Activated CD8-positive, alpha-beta memory T cell treated with anti-CD3 and anti-CD28 coated beads for 36 hours (primary cell): Measurements from ENCODE around the gene MADD. TPM values are rescaled to one million over a fixed set of nuclear protein-coding genes. Genes with fewer than 3 reads are reported as not detected.

Experiments
- CTCF ChIA-PET: fragments of 350-600 bp; sonication (Branson Sonifier 250); formaldehyde crosslinking; loops from one replicate; lab custom pipeline; 2021; ENCODE audit warnings: antibody characterized with exemption; lab: Charles Lee
- POLR2A ChIA-PET: fragments of 350-600 bp; sonication (Branson Sonifier 250); formaldehyde crosslinking; loops from one replicate; lab custom pipeline; 2021; ENCODE audit warnings: antibody characterized with exemption; lab: Charles Lee
- total RNA-seq, 2 experiments: library from RNA; stranded (reverse); gene quantifications; one replicate each; pipeline ENCODE4 v1.2.3, GENCODE V29; 2021

The MADD gene
- 10 to 100 TPM; 56.1 to 58.1 TPM for total RNA-seq

DNA sequence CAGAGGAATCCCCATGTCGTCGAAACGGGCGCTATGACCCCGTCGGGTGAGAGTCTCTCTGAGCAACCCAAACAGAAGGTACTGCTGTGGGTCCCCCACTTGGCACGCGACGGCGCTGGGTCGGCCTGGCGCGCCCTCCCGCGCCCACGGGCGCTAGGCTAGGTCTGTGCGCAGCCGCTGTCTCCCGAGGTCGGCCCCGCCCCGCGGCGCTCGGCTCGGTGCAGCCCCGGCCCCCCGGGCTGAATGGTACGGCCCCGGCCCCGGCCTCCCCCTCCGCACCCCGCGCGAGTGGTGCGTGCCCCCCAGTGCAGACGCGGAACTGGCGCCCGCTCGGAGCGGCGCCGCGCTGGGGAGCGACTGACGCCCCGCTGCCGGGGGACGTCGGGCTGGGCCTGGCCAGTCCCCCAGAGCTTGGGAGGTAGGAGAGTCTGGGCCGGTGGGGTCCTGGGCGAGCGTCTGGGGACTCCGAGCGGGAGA is at the start of gene MADD:
TSS of gene MADD (plus strand) at position 305 of the 477 bp plus-strand sequence.
- POLR2A ChIA-PET, result interaction anchor here (0.6 kb wide), 1 partner anchor 11 kb away, joined by 3 read pairs; no protein-coding TSS in a partner anchor
- CTCF ChIA-PET, result interaction anchor here (0.6 to 1.4 kb wide), 2 partner anchors 157 to 653 kb away, joined by 3 read pairs; partner anchors contain the start of genes ATG13, HARBI1 and PSMC3

DNA sequence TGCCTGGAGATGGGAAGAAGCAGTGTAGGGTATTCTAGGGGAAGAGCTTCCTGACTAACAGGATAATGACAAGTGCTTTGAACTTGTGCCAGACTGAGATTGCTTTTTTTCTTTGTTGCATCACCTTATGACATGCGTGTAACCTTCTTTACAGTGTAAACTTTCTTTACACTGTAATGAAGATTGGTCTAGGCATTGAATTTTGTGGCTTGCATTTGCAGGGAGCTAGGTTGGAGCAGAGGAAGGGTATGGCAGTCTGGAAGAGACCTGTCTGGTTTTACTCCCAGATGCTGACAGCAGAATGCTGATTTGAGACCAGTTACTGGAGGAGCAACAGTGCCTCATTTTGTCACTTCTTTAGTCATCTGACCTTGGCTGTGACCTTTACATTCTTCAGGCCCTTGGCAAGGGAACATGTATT is 49.5 kb upstream of the MADD start:
- ChIA-PET CTCF (interaction anchor here (0.5 to 2.4 kb wide), 4 partner anchors 15 to 287 kb away, joined by 3 to 8 read pairs (median 4); no protein-coding TSS in a partner anchor), POLR2A (interaction anchor here (0.5 to 1.1 kb wide), 3 partner anchors 10 to 180 kb away, joined by 3 to 6 read pairs (median 3); no protein-coding TSS in a partner anchor)

- CTCF ChIA-PET, result interaction anchor here (0.5 kb wide), 1 partner anchor 631 kb away, joined by 3 read pairs; no protein-coding TSS in a partner anchor
- POLR2A ChIA-PET, result interaction anchor here (0.6 kb wide), 1 partner anchor 149 kb away, joined by 6 read pairs; no protein-coding TSS in a partner anchor
Observed at GRCh38 chr11:47222696-47223095, 47.2 kb upstream of the MADD start.

- CTCF ChIA-PET, result interaction anchor here (0.5 to 1.2 kb wide), 3 partner anchors 44 to 591 kb away, joined by 3 to 4 read pairs (median 4); no protein-coding TSS in a partner anchor
- POLR2A ChIA-PET, result interaction anchor here (0.7 kb wide), 1 partner anchor 11 kb away, joined by 3 read pairs; no protein-coding TSS in a partner anchor
Observed at GRCh38 chr11:47225552-47226400, 44.2 kb upstream of the MADD start.

DNA sequence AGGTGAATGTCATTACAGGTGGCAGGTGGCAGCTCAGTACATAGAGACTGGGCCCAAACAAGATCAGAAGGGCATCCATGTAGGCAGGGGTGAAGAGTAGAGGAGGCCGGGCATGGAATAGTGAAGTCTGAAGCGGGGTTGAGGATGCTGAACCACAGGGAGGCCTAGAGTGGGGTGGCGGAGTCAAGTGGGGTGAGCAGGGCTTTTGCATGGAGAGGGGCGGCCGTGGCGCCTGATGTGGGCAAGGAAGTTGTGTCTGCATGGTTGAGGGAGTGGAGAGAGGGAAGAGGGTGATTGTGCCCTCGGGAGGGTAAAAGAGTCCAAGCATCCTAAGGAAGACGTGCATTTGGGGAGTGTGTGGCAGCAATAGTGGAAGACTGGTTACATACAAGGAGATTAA is 40.8 kb upstream of the MADD start:
- ChIA-PET POLR2A (interaction anchor here (0.7 kb wide), 1 partner anchor 49 kb away, joined by 3 read pairs; no protein-coding TSS in a partner anchor), CTCF (no interaction called here)

DNA sequence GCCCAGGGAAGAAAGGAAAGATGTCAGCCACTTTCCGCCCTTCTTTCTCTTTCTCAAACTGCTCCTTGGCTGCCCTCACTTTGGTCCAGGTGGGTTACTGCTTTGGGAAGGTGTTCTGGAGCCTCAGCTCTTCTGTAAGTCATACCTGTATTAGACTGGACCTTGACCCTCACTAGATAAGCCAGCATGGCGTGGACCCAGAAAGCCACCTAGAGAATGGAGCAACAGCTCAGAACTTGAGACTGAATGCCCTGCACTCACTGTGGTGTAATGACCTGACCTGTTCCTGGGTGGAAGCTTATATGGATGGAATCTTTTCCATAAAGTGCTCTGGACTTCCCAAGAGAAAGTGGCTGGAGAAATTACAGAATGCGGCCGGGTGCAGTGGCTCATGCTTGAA is 36.9 kb upstream of the MADD start:
- ChIA-PET CTCF (interaction anchor here (0.8 to 1.6 kb wide), 3 partner anchors 9 to 40 kb away, joined by 3 to 4 read pairs (median 3); no protein-coding TSS in a partner anchor), POLR2A (interaction anchor here (0.5 to 0.9 kb wide), 3 partner anchors 9 to 25 kb away, joined by 3 to 4 read pairs (median 3); no protein-coding TSS in a partner anchor)

GRCh38 chr11:47233989-47234668 is 35.8 kb upstream of the MADD start:
- ChIA-PET CTCF (interaction anchor here (0.9 to 1.6 kb wide), 4 partner anchors 8 to 25 kb away, joined by 3 to 5 read pairs (median 4); no protein-coding TSS in a partner anchor), POLR2A (interaction anchor here (0.8 to 1.0 kb wide), 2 partner anchors 21 to 317 kb away, joined by 3 to 4 read pairs; no protein-coding TSS in a partner anchor)

GRCh38 chr11:47234669-47235100 is 35.2 kb upstream of the MADD start:
- ChIA-PET POLR2A (interaction anchor here (1.2 kb wide), 1 partner anchor 21 kb away, joined by 3 read pairs; no protein-coding TSS in a partner anchor), CTCF (interaction anchor here (0.9 to 1.6 kb wide), 3 partner anchors 11 to 24 kb away, joined by 3 to 5 read pairs (median 4); no protein-coding TSS in a partner anchor)

DNA sequence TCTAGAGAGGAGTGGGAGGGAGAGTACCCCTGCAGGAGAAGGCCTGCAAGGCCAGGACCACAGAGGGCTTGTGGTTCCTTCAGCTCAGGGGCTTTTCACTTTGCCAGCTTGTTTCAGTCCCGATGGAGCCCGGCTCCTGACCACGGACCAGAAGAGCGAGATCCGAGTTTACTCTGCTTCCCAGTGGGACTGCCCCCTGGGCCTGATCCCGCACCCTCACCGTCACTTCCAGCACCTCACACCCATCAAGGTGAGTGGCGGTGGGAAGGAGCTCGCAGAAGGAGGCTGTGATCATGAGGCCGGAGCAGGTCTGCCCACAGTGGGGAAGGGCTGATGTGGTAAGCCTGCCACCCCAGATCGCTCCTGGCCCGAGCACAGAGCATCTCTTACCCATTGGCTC is 34.8 kb upstream of the MADD start:
- ChIA-PET CTCF (interaction anchor here (0.6 to 1.6 kb wide), 4 partner anchors 11 to 45 kb away, joined by 3 to 5 read pairs (median 4); no protein-coding TSS in a partner anchor), POLR2A (interaction anchor here (1.2 kb wide), 2 partner anchors 13 to 21 kb away, joined by 3 read pairs; partner anchors contain the start of gene ACP2)

DNA sequence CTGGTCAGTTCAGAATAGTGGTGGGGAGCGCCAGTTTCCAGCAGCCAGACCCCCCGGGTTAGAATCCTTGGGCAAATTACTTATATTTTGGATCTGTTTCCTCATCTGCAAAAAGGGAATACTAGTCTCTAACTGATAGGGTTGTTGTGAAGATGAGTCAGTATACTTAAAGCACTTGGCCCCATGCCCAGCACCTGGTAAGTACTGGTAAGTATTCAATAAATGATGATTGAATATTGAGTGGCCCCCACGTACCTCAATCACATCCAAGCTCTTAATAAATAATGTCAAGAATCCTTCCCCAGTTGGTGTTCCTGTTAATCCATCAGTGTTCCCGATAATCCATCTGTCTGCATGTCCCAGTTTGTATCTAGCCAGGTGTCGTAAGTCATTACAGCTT is 33.5 kb upstream of the MADD start:
- ChIA-PET CTCF (no interaction called here), POLR2A (interaction anchor here (0.6 to 1.1 kb wide), 5 partner anchors 10 to 555 kb away, joined by 3 to 5 read pairs (median 3); no protein-coding TSS in a partner anchor)

- ChIA-PET POLR2A (no interaction called here), CTCF (no interaction called here)
Observed at GRCh38 chr11:47239852-47240251, 30.1 kb upstream of the MADD start.

DNA sequence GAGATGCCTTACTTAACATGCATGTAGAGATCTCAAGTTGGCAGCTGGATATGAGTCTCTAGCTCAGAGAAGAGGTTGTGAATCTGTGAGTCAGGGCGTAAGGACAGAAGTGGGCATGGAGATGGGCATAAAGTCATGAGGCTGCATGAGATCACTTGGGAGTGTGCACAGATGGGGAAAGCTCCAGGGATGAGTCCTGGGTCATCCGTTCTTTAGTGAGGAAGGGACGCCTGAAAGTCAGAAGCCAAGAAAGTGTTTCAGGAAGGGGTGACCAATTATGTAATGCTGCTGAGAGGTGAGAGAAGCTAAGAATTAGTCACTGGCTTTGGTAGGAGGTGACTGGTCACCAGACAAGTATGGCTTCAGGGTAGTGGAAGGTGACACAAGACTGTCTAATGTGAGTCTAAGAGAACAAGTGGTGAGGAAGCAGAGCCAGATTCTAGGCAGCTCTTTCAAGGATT is 28.1 kb upstream of the MADD start:
- ChIA-PET POLR2A (interaction anchor here (0.7 to 1.2 kb wide), 5 partner anchors 9 to 27 kb away, joined by 3 to 4 read pairs (median 3); partner anchors contain the start of gene DDB2), CTCF (interaction anchor here (0.8 to 1.3 kb wide), 2 partner anchors 8 to 12 kb away, joined by 3 read pairs; no protein-coding TSS in a partner anchor)

GRCh38 chr11:47242596-47243192 is 27.2 kb upstream of the MADD start:
- ChIA-PET CTCF (interaction anchor here (1.1 kb wide), 1 partner anchor 10 kb away, joined by 4 read pairs; no protein-coding TSS in a partner anchor), POLR2A (interaction anchor here (1.1 to 1.2 kb wide), 3 partner anchors 18 to 22 kb away, joined by 3 read pairs; no protein-coding TSS in a partner anchor)

- POLR2A ChIA-PET, result no interaction called here
- CTCF ChIA-PET, result interaction anchor here (1.1 kb wide), 1 partner anchor 11 kb away, joined by 4 read pairs; no protein-coding TSS in a partner anchor
Observed at GRCh38 chr11:47243454-47243853, 26.5 kb upstream of the MADD start.

DNA sequence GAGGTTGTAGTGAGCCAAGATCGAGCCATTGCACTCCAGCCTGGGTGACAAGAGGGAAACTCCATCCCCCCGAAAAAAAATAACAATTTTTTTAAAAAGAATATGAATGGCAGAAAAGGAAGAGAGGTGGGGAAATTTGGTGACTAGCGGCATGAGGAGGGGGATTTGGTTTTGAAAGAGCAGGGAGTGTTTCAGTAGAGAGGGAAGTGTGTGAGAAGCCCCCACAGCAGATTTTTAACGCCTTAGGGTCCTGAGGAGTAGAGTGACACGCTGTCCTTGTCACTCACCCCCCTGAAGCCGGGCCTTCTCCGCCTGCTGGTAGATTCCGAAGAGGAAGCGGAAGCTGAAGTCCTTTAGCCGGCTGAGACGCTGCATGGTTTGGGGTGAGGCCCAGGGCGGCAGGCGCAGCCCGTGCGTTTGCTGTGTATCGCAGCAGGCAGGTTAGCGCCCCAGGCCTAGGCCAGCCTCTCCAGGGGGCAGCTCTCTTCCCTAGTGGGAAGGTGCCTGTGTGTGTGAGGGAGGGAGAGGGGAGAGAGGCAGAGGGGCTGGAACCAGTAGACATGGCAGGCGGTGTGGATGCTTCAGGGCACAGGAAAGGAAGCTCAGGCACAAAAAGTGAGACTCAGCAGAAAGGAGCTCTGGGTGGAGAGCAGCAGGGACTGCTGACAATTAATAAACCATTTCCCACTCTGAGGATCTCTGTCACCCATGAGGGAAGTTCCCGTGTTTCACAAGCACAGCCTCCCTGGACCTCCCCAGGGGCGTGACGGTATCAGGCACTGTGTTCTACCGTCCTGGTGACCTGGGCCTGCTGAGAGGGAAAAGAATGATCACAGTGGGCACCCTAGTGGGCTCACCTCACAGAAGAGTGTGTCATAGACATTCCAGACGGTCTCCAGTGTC is 25.2 kb upstream of the MADD start:
- ChIA-PET CTCF (no interaction called here), POLR2A (no interaction called here)

DNA sequence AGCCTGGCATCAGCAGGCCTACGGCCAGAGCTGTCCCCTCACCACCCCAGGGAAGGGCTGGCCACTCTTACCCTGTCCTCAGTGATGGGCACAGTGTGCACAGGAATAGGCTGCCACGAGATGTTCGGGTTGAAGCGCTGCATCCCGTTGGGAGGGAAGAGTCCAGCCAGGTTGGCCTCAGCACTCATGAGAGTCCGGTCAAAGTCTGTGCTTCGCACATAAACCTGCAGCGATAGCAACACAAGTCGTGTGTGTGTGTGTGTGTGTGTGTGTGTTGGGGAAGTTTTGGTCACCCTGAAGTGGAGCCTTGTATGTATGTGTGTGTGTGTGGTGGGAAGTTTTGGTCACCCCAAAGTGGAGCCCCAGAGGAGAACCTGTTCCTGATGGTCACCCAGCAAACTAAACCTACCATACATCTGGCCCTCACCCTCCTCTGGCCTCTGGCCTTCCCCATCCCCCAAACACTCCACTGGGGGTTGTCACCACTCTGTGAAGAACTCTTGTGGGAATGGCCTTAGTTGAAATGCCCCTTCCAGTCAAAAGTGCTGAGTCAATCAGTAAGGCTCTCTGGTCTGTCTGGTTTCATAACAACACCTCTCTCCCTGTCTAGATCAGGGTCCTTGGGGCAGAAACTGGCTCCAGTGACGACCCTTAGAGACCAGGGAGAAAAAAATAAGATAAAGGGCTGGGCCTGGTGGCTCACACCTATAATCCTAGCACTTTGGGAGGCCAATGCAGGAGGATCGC is 24.1 kb upstream of the MADD start:
- ChIA-PET CTCF (no interaction called here), POLR2A (interaction anchor here (0.9 kb wide), 1 partner anchor 9 kb away, joined by 3 read pairs; no protein-coding TSS in a partner anchor)
